Measurements from ENCODE around the gene PTOV1.

PTOV1 gene

GRCh38 chr19:49873834-49874233 lies 22.9 kb downstream of the PTOV1 start:
- DNase-seq (ENCODE audit: low read depth in 1 of 2, low spot score in 1 of 2): no peak

DNA sequence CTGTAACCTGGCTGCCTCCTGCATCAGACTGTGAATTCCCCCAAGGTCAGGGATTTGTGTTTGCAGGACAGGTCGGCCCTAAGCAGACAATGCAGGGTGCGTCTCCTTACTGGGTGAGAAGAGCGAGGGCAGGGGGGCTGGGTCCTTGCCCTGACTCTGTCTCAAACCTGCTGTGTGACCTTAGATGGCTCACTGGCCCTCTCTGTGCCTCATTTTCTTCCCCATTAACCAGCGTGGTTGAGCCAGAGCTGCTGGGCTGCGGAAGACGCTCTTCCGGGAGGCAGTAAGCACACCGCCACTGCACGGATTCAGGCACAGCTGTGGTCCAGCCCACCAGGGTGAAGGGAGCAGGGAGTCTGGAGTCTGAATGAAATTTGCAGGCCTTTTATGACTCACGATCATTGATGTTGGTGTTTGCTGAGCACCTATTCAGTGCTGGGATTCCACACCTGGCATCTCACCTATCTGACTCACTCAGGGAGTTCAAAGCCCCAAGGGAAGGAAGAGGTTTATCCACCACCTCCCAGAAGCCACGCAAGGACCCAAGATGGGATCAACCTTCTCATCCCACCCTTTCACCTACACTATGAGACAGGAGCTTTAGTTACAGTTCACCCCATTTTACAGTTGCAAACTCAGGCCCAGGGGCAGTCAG lies 23.7 kb downstream of the PTOV1 start:
- no peak for DNase-seq (ENCODE audit: low read depth in 1 of 2, low spot score in 1 of 2)

GRCh38 chr19:49875177-49875576 lies 24.2 kb downstream of the PTOV1 start:
- no peak for DNase-seq (ENCODE audit: low read depth in 1 of 2, low spot score in 1 of 2)

GRCh38 chr19:49875857-49876421 lies 25.0 kb downstream of the PTOV1 start:
- peak; percentile 26 to 38 for DNase-seq (ENCODE audit: low read depth in 1 of 2, low spot score in 1 of 2)

GRCh38 chr19:49876422-49877019 lies 25.6 kb downstream of the PTOV1 start:
- peak; percentile 95 to 97 for DNase-seq (ENCODE audit: low read depth in 1 of 2, low spot score in 1 of 2)

DNA sequence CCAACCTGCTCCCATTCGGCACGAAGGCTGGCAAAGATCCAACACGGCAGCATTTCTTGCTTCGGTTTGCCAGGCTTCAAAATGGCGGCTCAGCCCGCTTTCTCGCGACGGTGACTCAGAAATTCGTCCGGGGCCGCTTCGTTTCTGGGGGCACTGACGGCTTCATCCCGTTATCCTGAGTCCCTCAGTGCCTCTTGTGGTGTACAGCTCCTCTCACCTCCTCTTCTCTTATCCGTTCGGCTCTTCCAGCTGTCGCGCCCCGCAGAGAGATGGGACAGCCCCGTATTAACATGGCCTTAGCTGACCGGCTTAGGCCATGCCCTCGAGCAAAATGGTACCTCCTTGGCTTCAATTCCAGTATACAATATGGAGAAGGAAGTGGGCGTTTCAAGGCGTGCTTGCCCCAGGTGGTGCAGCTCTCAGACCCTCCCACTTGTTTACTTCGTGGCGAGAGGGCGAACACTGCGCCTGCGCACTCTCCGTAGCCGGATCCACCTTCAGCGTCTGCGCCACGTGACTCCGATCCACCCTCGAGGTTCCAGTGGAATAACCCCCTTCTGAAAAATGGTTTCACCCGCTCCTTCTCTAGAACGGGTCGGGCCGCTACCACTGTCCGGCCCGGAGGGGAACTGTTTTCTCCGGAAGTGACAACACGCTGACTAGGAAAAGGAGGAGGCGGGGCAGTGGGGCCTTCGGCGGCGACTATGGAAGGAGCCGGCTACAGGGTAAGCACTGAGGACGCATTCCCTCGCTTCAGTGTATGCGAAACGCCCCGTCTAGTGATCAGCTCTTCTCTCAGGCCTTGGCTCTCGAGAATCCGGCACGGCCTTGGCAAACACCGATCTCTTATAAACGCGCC lies 26.3 kb downstream of the PTOV1 start, which contains the start of the genes AKT1S1 and TBC1D17:
Gene AKT1S1, minus strand, starts transcription at position 336 of the 859 bp plus-strand sequence. CDS start 4,060 bp downstream, outside the sequence.
Gene TBC1D17, plus strand, starts transcription at position 683 of the 859 bp plus-strand sequence. Its CDS starts 22 bp downstream, at position 705.
- DNase-seq (ENCODE audit: low read depth in 1 of 2, low spot score in 1 of 2): peak; percentile 95 to 97

GRCh38 chr19:49877879-49878743 lies 27.2 kb downstream of the PTOV1 start:
- DNase-seq (ENCODE audit: low read depth in 1 of 2, low spot score in 1 of 2): peak; percentile 93 to 98

- DNase-seq (ENCODE audit: low read depth in 1 of 2, low spot score in 1 of 2): no peak
Observed at GRCh38 chr19:49878744-49879070, 27.7 kb downstream of the PTOV1 start.

- DNase-seq (ENCODE audit: low read depth in 1 of 2, low spot score in 1 of 2): no peak
Observed at GRCh38 chr19:49879243-49879963, 28.4 kb downstream of the PTOV1 start.

DNA sequence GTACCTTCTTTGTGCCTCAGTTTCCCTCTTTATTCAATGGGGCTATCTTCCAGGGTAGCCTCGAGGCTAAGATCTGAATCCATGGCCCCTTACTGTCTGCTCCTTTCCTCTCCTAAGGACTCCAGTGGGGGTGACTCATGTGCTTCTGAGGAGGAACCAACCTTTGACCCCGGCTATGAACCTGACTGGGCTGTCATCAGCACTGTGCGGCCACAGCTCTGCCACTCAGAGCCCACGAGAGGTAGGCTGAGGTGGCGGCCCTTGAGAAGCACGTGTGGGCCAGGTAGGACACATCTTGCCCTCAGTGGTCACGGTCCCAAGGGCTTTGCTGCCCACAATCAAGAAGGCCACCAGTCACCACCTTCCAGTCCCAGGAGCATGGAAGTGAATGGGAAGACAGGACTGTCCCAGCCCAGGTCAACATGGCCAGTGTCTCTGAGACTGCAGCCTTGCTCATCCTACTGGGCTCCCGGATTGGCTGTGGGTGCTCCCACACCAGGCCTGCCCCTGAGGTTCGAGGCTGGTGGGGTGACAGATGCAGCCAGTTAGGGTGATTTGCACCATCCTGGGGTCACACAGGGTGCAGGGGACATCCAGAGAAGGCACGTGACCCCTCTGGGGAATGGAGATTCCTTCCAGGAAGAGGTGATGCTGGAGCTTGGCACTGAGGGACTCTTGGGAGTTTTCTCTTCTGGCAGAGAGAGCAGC lies 29.4 kb downstream of the PTOV1 start:
- DNase-seq (ENCODE audit: low read depth in 1 of 2, low spot score in 1 of 2): no peak

- DNase-seq (ENCODE audit: low read depth in 1 of 2, low spot score in 1 of 2): no peak
Observed at GRCh38 chr19:49881186-49881585, 30.2 kb downstream of the PTOV1 start.

DNA sequence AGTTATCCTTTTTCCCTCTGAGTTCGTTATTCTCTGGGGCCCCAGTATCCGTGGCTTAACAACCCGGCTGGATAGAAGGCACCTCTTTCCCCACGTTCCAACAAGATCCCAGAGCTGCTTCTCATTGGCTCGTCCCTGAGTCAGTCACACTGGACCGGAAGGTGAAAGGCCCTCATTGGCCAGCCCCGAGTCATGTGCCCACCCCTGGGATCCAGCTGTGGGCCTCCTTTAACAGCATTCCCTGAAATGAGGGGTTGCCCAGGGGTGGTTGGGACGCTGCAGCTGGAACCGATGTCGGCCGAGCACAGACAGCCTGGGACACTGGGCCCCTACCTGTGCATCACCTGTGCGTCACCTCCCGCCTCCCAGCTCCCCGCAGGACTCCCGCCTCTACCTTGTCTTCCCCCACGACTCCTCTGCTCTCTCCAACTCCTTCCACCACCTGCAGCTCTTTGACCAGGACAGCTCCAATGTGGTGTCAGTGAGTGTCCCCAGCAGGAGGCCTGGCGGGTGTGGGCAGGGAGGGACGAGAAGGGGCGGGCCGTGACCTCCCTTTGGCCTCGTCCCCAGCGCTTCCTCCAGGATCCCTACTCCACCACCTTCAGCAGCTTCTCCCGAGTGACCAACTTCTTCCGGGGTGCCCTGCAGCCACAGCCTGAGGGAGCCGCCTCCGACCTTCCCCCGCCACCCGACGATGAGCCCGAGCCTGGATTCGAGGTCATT lies 30.9 kb downstream of the PTOV1 start:
- DNase-seq (ENCODE audit: low read depth in 1 of 2, low spot score in 1 of 2): no peak

- no peak for DNase-seq (ENCODE audit: low read depth in 1 of 2, low spot score in 1 of 2)
Observed at GRCh38 chr19:49882643-49883042, 31.7 kb downstream of the PTOV1 start.

DNA sequence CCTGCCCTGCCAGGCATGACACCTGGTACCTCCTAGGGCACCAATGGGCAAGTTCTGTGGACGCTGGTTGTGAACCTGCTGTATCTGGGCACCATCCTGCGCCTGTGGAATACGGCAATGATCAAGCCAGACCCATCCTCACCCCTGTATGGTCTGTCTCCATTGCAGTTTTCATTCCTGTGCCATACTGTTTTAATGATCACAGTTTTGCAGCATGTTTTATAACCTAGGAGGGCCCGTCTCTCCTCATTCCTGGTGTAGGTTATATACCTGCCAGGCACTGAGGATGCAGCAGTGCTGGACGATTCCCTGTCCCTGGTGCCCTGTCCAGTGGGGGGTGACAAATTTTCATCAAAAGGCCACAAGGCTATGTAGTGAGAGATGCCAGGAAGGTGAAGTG lies 32.1 kb downstream of the PTOV1 start:
- DNase-seq (ENCODE audit: low read depth in 1 of 2, low spot score in 1 of 2): no peak

DNA sequence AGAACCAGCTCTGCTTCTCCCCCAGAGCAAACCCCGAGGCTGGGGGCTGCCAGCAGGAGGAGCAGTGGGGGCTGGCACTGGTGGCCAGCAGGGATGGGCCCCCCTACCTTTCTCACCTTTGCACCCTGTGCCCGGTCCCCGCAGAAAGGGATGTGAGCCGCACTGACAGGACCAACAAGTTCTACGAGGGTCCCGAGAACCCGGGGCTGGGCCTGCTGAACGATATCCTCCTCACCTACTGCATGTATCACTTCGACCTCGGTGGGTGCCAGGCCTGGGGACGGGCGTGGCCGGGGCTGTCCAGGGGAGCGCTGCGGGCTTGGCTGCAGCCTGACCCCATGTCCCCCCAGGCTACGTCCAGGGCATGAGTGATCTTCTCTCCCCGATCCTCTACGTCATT lies 33.1 kb downstream of the PTOV1 start:
- no peak for DNase-seq (ENCODE audit: low read depth in 1 of 2, low spot score in 1 of 2)

- DNase-seq (ENCODE audit: low read depth in 1 of 2, low spot score in 1 of 2): no peak
Observed at GRCh38 chr19:49884760-49885159, 33.8 kb downstream of the PTOV1 start.

DNA sequence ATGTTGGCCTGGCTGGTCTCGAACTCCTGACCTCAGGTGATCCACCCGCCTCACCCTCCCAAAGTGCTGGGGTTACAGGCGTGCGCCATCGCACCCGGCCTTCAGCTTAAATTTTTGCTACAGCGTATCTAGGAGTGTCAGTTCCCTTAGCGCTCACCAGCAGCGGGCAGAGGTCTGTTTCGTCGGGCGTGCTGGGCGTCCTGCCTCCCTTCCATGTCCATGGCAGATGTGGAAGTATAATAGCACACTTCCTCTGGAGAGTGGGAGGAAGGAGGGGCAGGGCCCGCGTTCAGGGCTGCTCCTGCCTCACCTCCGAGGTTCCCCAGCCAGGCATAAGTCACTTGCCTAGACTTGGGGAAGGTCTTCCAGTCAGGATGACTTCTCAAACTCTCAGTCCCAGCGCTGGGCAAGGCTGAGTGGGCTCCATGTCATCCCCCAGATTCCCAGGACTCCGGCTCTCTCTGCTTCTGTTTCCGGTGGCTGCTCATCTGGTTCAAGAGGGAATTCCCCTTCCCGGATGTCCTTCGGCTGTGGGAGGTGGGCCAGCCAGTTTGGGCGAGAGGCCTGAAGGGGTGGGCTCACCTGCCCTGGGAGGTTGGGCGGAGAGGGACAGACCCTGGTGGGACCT lies 36.2 kb downstream of the PTOV1 start:
- no peak for DNase-seq (ENCODE audit: low read depth in 1 of 2, low spot score in 1 of 2)
